Measurements from ENCODE around the gene NDUFA11.
"Not testable (repeated sequence)": the region's sequence is repeated elsewhere in the genome, so short reads cannot be mapped to it uniquely, and the experiment has no call there.

NDUFA11 gene

DNA sequence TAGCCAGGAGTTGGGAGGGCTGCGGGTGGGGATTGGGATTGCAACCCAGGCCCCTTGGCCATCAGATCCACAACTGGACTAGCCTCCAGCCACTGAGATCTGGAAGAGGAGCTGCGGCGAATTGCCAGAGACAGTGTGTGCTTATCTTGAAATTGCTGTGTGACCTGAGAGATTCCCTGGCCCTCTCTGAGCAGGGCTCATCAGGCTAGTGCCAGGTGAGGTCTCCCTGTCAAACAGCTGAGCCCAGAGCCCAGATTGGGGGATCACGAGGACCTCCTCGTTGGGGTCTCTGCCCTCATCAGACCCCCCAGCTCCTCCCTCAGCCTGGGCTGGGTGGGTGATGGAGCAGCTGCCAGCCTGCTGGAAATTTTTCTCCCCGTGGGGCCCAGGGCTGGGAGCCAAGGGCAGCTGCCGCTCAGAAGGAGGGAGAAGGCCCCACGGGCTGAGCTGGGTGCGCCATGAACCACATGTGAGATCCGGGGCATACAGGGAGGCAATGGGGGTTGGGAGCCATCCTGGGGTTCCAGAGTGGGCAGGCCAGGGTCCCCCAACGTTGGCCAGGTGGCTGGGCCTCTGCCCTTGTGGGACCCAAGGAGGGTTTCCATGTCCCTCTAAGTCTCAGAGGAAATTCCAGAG is 40.4 kb downstream of the NDUFA11 start:
- no peak for DNase-seq (ENCODE audit: low read depth in 1 of 2, low spot score in 1 of 2)

DNA sequence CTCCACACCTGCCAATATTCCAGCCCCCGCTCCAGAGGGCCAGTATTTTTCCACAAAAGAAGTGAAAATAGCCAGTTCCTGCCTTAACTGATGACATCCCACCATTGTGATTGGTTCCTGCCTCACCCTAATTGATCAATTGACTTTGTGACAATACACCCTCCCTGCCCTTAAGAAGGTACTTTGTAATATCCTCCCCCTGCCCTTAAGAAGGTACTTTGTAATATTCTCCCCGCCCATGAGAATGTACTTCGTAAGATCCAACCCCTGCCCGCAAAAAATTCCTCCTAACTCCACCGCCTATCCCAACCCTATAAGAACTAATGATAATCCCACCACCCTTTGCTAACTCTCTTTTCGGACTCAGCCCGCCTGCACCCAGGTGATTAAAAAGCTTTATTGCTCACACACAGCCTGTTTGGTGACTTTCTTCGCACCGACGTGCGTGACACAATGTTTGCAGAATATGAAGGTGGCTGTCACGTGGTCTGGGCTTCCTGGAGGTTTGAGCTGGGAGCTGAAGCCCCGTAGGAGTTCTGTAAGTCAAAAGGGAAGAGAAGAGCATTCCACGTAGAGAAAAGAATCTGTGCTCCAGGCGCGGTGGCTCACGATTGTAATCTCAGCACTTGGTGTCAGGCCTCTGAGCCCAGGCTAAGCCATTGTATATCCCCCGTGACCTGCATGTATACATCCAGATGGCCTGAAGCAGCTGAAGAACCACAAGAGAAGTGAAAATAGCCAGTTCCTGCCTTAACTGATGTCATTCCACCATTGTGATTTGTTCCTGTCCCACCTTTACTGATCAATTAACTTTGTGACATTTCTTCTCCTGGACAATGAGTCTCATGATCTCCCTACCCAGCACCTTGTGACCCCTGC is 46.1 kb downstream of the NDUFA11 start:
- no peak for DNase-seq (ENCODE audit: low read depth in 1 of 2, low spot score in 1 of 2)

DNA sequence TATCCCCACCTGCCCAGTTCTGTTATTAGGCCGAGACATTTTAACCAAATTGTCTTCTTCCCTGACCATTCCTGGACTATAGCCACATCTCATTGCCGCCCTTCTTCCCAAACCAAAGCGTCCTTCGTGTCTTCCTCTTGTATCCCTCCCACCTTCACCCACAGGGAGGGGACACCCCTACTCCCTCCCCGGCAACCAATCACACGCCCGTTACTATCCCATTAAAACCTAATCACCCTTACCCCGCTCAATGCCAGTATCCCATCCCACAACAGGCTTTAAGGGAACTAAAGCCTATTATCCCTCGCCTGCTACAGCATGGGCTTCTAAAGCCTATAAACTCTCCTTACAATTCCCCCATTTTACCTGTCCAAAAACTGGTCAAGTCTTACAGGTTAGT is 48.4 kb downstream of the NDUFA11 start:
- DNase-seq (ENCODE audit: low read depth in 1 of 2, low spot score in 1 of 2) = not testable (repeated sequence)

DNA sequence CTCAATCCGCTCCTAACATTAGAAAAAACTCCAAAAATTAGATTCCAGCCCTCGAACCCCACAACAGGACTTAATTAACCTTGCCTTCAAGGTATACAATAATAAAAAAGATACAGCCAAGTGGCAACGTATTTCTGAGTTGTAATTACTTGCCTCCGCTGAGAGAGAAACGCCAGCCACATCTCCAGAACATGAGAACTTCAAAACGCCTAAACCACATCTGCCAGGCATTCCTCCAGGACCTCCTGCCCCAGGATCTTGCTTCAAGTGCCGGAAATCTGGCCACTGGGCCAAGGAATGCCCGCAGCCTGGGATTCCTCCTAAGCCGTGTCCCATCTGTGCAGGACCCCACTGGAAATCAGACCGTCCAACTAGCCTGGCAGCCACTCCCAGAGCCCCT is 49.5 kb downstream of the NDUFA11 start:
- not testable (repeated sequence) for DNase-seq (ENCODE audit: low read depth in 1 of 2, low spot score in 1 of 2)

DNA sequence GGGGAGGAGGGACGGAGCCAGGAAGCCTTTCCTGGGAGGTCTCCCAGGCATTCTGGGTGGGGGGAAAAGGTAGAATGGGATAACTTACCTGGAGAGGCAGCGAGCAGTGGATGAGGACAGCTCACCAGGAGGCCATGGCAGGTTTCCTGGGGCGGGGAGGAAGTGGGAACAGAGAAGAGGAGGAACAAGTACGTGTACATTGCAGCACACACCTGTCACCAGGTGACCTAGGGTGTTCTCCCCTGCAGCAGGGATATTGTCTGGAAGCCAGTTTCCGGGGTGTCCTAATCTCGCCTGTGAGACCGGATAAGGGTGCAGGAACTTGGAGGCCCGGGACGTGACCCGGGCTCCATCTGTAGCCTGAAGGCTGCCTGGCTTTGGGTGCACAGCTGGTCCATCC is 52.3 kb downstream of the NDUFA11 start, which contains the start of gene FUT3:
FUT3 (minus strand) TSS at position 148 of the 400 bp plus-strand sequence.
- no peak for DNase-seq (ENCODE audit: low read depth in 1 of 2, low spot score in 1 of 2)

DNA sequence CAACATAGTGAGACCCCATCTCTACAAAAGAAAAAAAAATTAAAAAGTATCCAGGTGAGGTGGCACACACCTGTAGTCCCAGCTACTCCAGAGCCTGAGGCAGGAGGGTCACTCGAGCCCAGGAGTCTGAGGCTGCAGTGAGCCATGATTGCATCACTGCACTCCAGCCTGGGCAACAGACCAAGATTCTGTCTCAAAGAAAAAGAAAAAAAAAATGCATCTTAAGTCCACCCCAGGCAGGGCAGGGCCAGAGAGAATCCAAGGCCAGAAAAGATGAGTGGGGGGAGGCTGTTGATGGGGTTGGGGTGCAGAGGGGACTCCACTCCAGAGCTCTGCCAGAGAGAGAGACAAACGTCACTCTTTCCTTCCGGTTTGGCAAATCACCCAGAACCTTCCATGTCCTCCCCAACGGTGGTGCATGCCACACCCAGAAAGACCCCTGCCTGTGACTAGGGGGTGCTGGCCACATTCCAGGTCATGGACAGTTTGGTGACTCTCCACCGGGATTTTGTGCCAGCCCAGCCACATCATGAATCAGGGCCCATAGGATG is 52.8 kb downstream of the NDUFA11 start:
- no peak for DNase-seq (ENCODE audit: low read depth in 1 of 2, low spot score in 1 of 2)

DNA sequence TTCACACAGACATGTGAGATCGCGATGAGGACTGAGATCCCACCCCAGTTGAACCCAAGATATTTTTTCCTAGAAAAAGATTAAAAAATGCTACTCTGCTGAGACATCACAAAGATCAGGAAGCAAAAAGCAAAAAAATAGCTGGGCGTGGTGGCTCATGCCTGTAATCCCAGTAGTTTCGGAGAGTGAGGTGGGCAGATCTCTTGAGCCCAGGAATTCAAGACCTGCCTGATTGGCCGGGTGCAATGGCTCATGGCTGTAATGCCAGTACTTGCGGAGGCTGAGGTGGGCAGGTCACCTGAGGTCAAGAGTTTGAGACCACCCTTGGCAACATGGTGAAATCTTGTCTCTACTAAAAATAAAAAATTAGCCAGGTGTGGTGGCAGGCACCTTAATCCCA is 53.4 kb downstream of the NDUFA11 start:
- DNase-seq (ENCODE audit: low read depth in 1 of 2, low spot score in 1 of 2) = no peak

DNA sequence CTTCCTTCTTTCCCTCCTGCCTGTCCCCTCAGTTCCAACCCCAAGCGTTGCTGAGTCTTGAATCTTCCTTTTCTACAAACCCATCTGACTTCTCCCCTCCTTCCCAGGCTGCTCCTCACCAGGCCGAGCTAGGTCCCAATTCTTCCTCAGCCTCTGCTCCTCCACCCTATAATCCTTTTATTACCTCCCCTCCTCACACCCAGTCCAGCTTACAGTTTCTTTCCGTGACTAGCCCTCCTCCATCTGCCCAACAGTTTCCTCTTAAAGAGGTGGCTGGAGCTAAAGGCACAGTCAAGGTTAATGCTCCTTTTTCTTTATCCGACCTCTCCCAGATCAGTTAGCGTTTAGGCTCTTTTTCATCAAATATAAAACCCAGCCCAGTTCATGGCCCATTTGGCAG is 55.0 kb downstream of the NDUFA11 start:
- not testable (repeated sequence) for DNase-seq (ENCODE audit: low read depth in 1 of 2, low spot score in 1 of 2)

DNA sequence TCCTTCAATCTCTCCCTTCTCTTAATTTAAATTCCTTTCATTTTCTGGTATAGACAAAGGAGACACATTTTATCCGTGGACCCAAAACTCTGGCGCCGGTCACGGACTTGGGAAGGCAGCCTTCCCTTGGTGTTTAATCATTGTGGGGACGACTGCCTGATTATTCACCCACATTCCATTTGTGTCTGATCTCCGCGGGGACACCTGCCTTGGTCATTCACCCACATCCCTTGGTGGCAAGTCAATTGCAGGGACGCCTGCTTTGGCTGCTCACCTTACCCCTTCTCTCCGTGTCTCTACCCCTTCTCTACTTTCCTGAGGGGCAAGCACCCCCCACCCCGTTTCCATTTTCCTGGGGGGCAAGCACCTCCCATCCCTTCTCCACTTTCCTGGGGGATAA is 55.7 kb downstream of the NDUFA11 start:
- not testable (repeated sequence) for DNase-seq (ENCODE audit: low read depth in 1 of 2, low spot score in 1 of 2)

All from stimulated activated CD4-positive, alpha-beta T cell treated with anti-CD3 and anti-CD28 coated beads, Interleukin-15, amount 100 ng/mL, for 1 hour (primary cell).